CD4-positive, alpha-beta T cell treated with Interleukin-12 subunit alpha and Interleukin-12 subunit beta, for 1 hour (primary cell): ENCODE results near the gene SEMA3A.

Experiments used
- DNase-seq: peaks from one replicate; pipeline ENCODE4 v3.0.0-alpha.2; 2020

The SEMA3A gene

GRCh38 chr7:84195295-84196060 is 889 bp upstream of the SEMA3A start:
- no peak for DNase-seq

- no peak for DNase-seq
These were observed 842 bp downstream of the SEMA3A start for GRCh38 chr7:84193747-84194146.

- no peak for DNase-seq
These were observed 2.7 kb downstream of the SEMA3A start for GRCh38 chr7:84191842-84192241.

- no peak for DNase-seq
These were observed 3.3 kb downstream of the SEMA3A start for GRCh38 chr7:84191261-84191660.

GRCh38 chr7:84190016-84190705 is 4.4 kb downstream of the SEMA3A start:
- DNase-seq = no peak

GRCh38 chr7:84188786-84189405 is 5.7 kb downstream of the SEMA3A start:
- no peak for DNase-seq

GRCh38 chr7:84187813-84188510 is 6.6 kb downstream of the SEMA3A start:
- no peak for DNase-seq

GRCh38 chr7:84187087-84187805 is 7.3 kb downstream of the SEMA3A start:
- DNase-seq = no peak

GRCh38 chr7:84183741-84184140 is 10.8 kb downstream of the SEMA3A start:
- no peak for DNase-seq

- no peak for DNase-seq
These were observed 12.3 kb downstream of the SEMA3A start for GRCh38 chr7:84182301-84182700.

GRCh38 chr7:84181628-84182027 is 13.0 kb downstream of the SEMA3A start:
- no peak for DNase-seq

GRCh38 chr7:84177758-84178412 is 16.7 kb downstream of the SEMA3A start:
- DNase-seq = no peak

- no peak for DNase-seq
These were observed 17.9 kb downstream of the SEMA3A start for GRCh38 chr7:84176716-84177115.

- no peak for DNase-seq
These were observed 19.1 kb downstream of the SEMA3A start for GRCh38 chr7:84175461-84175860.

GRCh38 chr7:84170646-84171045 is 23.9 kb downstream of the SEMA3A start:
- DNase-seq = no peak

- no peak for DNase-seq
These were observed 32.0 kb downstream of the SEMA3A start for GRCh38 chr7:84162584-84162983.

- no peak for DNase-seq
These were observed 32.5 kb downstream of the SEMA3A start for GRCh38 chr7:84162125-84162524.

GRCh38 chr7:84161398-84161797 is 33.2 kb downstream of the SEMA3A start:
- DNase-seq = no peak

- no peak for DNase-seq
These were observed 35.2 kb downstream of the SEMA3A start for GRCh38 chr7:84159435-84159834.

- no peak for DNase-seq
These were observed 37.4 kb downstream of the SEMA3A start for GRCh38 chr7:84157171-84157570.

- no peak for DNase-seq
These were observed 39.4 kb downstream of the SEMA3A start for GRCh38 chr7:84154991-84155781.
